ENCODE data around the gene MYBPHL.

GRCh38 chr1:109296782-109297181, 10.0 kb downstream of the MYBPHL start:
- TF ChIP-seq GATA2 (IDR thresholded peaks at IDR 0.05; ENCODE audit: low read depth, low read length), result no peak
- TF ChIP-seq GATA3 (IDR thresholded peaks at IDR 0.05; ENCODE audit: low read depth, low read length), result no peak

Measured in SH-SY5Y (cell line).